GM19438 (cell line): ENCODE results near the gene ABCD3.
"Not testable (repeated sequence)": the region's sequence is repeated elsewhere in the genome, so short reads cannot be mapped to it uniquely, and the experiment has no call there.

ENCODE experiments used
- ATAC-seq: cut with Tn5 transposase; IDR thresholded peaks from one replicate; pipeline ENCODE4 v1.9.1; 2021; ENCODE audit warnings: low read depth; ENCODE audit not compliant: unreplicated experiment

Gene ABCD3

GRCh38 chr1:94411237-94411636 lies 7.0 kb upstream of the ABCD3 start:
- ATAC-seq = peak; percentile 68

- ATAC-seq = no peak
Measured at GRCh38 chr1:94413311-94413710, 4.9 kb upstream of the ABCD3 start.

GRCh38 chr1:94416901-94417727 lies 1.1 kb upstream of the ABCD3 start:
- no peak for ATAC-seq

GRCh38 chr1:94417728-94417977 lies 536 bp upstream of the ABCD3 start:
- ATAC-seq = no peak

GRCh38 chr1:94418664-94419655 lies 771 bp downstream of the ABCD3 start:
- peak; percentile 26 for ATAC-seq

- no peak for ATAC-seq
Measured at GRCh38 chr1:94422115-94422820, 4.1 kb downstream of the ABCD3 start.

- no peak for ATAC-seq
Measured at GRCh38 chr1:94425821-94426484, 7.8 kb downstream of the ABCD3 start.

- not testable (repeated sequence) for ATAC-seq
Measured at GRCh38 chr1:94426485-94426870, 8.3 kb downstream of the ABCD3 start.

GRCh38 chr1:94428441-94428840 lies 10.3 kb downstream of the ABCD3 start:
- no peak for ATAC-seq

GRCh38 chr1:94428927-94429528 lies 10.8 kb downstream of the ABCD3 start:
- not testable (repeated sequence) for ATAC-seq

GRCh38 chr1:94430066-94430465 lies 11.9 kb downstream of the ABCD3 start:
- ATAC-seq = not testable (repeated sequence)

GRCh38 chr1:94433866-94434265 lies 15.7 kb downstream of the ABCD3 start:
- ATAC-seq = no peak

GRCh38 chr1:94434365-94435045 lies 16.3 kb downstream of the ABCD3 start:
- no peak for ATAC-seq

GRCh38 chr1:94438692-94439276 lies 20.6 kb downstream of the ABCD3 start:
- ATAC-seq = no peak

GRCh38 chr1:94440088-94440487 lies 21.9 kb downstream of the ABCD3 start:
- ATAC-seq = no peak

GRCh38 chr1:94443067-94443466 lies 24.9 kb downstream of the ABCD3 start:
- not testable (repeated sequence) for ATAC-seq

- ATAC-seq = not testable (repeated sequence)
Measured at GRCh38 chr1:94444819-94445218, 26.6 kb downstream of the ABCD3 start.

GRCh38 chr1:94445733-94446132 lies 27.5 kb downstream of the ABCD3 start:
- not testable (repeated sequence) for ATAC-seq

- not testable (repeated sequence) for ATAC-seq
Measured at GRCh38 chr1:94446177-94446576, 28.0 kb downstream of the ABCD3 start.
